ENCODE data around the gene SEMA3C. TPM values are rescaled to one million over a fixed set of nuclear protein-coding genes. Genes with fewer than 3 reads are reported as not detected.

The SEMA3C gene
- total RNA-seq, 2 donors from 2014 or later, result 0.09 to 0.15 TPM

DNA sequence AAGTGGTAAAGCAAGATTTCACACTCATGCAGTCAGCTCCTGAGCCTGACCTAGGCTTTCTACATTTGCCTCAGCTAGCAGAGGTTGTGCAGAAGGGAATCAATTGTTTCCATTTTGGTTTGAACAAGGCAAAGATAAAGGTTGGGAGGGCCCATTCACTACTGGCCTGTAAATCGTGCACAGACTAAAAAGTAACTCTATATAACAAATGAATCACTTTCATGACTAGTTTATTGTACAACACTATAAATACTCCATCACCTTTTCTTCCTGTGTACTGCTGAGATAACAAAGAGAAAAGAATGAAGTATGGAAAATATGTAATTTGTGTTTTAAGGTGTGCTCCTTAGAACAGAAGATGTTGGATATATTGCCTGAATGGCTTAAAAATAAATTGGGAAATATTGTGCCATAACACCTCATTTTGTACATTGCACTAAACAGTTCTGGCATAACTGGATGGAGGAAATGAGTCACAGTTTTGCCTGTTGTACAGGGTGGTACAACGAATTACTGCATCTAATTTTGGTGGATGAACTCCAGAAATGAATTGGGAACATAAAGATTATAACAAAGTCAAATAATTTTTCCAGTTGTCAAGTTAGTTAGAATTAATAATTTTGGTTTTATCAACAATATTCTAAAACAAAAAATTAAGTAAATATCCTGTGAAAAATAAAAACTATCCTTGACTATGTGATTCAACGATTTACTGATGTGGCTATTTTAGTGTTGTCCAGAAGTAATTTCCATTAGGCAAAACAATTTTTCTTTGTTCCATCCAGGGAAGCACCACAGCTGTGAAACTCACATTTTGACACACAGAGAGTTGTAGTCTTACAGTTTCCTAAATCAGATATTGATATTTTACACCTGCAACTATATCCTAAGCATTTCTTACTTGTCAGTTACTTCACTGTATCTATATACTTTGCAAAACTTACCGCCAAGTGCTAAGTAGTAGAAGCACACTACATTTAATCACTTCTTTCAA, 18.0 kb downstream of the SEMA3C start:
- DNase-seq, result no peak
- WGBS, 2 experiments (ENCODE audit: insufficient coverage in 1 of 2, insufficient read length in 1 of 2), result 84% methylated on average over 4 of the region's 4 CpGs; no CpG with 5 or more reads in 1 of the 2 experiments
- Histone ChIP-seq H3K9ac (ENCODE audit: extremely low read depth, low read length, poor library complexity, severe bottlenecking) (no peak overlapping the region), H3K27ac (ENCODE audit: low read depth, low read length) (no peak overlapping the region), H3K4me3 (ENCODE audit: low read length) (no peak overlapping the region), H3K9me3 (ENCODE audit: control insufficient read depth, low read length) (peaks cover 11% of the 10 kb centered on the region), H3K36me3 (ENCODE audit: control insufficient read depth, insufficient read depth, low read length) (no peaks in the 10 kb centered on the region), H3K4me1 (ENCODE audit: control insufficient read depth, insufficient read depth, low read length) (peaks cover 4% of the 10 kb centered on the region), H3K27me3 (ENCODE audit: control insufficient read depth, insufficient read depth, low read length, poor library complexity, severe bottlenecking) (no peaks in the 10 kb centered on the region)
- Mint-ChIP-seq H3K4me1 (no peaks in the 10 kb centered on the region), H3K27me3 (ENCODE audit: insufficient read depth) (no peaks in the 10 kb centered on the region), H3K27ac (no peak overlapping the region), H3K9me3 (peaks cover 2% of the 10 kb centered on the region), H3K36me3 (ENCODE audit: low read depth) (no peaks in the 10 kb centered on the region), H3K4me3 (no peak overlapping the region)
- TF ChIP-seq, protein P1, sequence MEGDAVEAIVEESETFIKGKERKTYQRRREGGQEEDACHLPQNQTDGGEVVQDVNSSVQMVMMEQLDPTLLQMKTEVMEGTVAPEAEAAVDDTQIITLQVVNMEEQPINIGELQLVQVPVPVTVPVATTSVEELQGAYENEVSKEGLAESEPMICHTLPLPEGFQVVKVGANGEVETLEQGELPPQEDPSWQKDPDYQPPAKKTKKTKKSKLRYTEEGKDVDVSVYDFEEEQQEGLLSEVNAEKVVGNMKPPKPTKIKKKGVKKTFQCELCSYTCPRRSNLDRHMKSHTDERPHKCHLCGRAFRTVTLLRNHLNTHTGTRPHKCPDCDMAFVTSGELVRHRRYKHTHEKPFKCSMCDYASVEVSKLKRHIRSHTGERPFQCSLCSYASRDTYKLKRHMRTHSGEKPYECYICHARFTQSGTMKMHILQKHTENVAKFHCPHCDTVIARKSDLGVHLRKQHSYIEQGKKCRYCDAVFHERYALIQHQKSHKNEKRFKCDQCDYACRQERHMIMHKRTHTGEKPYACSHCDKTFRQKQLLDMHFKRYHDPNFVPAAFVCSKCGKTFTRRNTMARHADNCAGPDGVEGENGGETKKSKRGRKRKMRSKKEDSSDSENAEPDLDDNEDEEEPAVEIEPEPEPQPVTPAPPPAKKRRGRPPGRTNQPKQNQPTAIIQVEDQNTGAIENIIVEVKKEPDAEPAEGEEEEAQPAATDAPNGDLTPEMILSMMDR (conservative IDR thresholded peaks at IDR 0.05), result no peak

DNA sequence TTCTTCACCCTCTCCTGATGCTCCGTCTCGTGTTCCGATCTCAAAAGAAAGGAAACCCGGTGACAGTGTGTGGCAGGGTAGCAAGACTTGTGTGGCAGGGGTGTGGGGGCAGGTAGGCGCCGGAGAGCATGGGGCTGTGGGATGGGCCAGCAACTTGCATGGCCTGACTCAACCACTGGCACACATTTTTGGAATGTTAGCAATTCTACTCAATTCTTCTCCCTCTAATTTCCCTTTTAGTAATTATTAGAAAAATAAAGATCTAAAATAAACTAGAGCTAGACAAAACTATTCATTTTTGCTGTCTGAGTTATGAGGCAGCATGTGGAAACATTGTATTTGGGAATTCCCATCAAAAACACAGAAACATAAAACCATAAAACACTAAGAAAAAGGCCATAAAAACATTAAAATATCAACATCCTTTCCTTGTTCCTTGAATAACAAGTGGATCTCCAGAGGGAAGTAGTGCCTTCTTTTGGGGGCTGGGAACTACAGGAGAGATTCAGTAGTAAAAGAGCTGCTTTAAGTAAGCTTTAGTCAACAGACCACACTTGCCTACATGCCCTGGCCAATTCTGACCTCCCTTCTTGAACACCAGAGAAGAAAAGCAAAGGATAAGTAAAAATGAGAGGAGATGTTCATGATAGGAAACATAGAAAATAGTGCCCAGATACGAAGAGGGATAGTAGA, 21.8 kb downstream of the SEMA3C start:
- TF ChIP-seq, protein P1 (conservative IDR thresholded peaks at IDR 0.05), result no peak
- no peaks in the 10 kb centered on the region for H3K36me3 ChIP-seq (ENCODE audit: control insufficient read depth, insufficient read depth, low read length)
- H3K27ac Mint-ChIP-seq, result no peak overlapping the region
- H3K27me3 ChIP-seq (ENCODE audit: control insufficient read depth, insufficient read depth, low read length, poor library complexity, severe bottlenecking), result no peaks in the 10 kb centered on the region
- no peaks in the 10 kb centered on the region for H3K4me1 Mint-ChIP-seq
- peaks cover 11% of the 10 kb centered on the region for H3K9me3 ChIP-seq (ENCODE audit: control insufficient read depth, low read length)
- no peaks in the 10 kb centered on the region for H3K27me3 Mint-ChIP-seq (ENCODE audit: insufficient read depth)
- peaks cover 2% of the 10 kb centered on the region for H3K9me3 Mint-ChIP-seq
- DNase-seq, result no peak
- no peak overlapping the region for H3K27ac ChIP-seq (ENCODE audit: low read depth, low read length)
- WGBS, 2 experiments (ENCODE audit: insufficient coverage in 1 of 2, insufficient read length in 1 of 2), result 83 to 94% methylated on average over 1 to 7 of the region's 7 CpGs
- no peaks in the 10 kb centered on the region for H3K36me3 Mint-ChIP-seq (ENCODE audit: low read depth)
- no peak overlapping the region for H3K9ac ChIP-seq (ENCODE audit: extremely low read depth, low read length, poor library complexity, severe bottlenecking)
- no peaks in the 10 kb centered on the region for H3K4me1 ChIP-seq (ENCODE audit: control insufficient read depth, insufficient read depth, low read length)
- no peak overlapping the region for H3K4me3 Mint-ChIP-seq
- H3K4me3 ChIP-seq (ENCODE audit: low read length), result no peak overlapping the region

DNA sequence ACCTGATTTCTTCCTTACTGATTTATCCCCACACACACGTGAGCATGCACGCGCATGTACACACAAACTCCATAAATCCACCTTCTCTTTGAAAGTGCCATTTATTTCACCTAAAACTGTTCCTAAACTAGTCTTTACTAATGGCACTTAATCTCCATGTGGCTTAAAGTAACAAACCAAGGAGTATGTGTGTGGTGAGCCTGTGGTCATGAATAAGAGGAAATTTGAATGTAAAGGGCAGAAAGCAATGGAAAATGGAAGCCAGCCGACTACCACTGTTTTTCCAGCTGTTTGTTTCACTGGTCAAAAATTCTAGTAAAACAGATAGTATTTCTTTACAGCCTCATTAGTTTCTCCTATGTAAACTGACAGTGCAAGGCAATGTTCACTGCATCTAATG, 23.8 kb downstream of the SEMA3C start:
- Histone ChIP-seq H3K9me3 (ENCODE audit: control insufficient read depth, low read length) (peaks cover 11% of the 10 kb centered on the region), H3K4me1 (ENCODE audit: control insufficient read depth, insufficient read depth, low read length) (no peaks in the 10 kb centered on the region), H3K27me3 (ENCODE audit: control insufficient read depth, insufficient read depth, low read length, poor library complexity, severe bottlenecking) (no peaks in the 10 kb centered on the region), H3K27ac (ENCODE audit: low read depth, low read length) (no peak overlapping the region), H3K4me3 (ENCODE audit: low read length) (no peak overlapping the region), H3K36me3 (ENCODE audit: control insufficient read depth, insufficient read depth, low read length) (no peaks in the 10 kb centered on the region), H3K9ac (ENCODE audit: extremely low read depth, low read length, poor library complexity, severe bottlenecking) (no peak overlapping the region)
- no peak overlapping the region for H3K4me3 Mint-ChIP-seq
- TF ChIP-seq, protein P1 (conservative IDR thresholded peaks at IDR 0.05), result no peak
- no peaks in the 10 kb centered on the region for H3K27me3 Mint-ChIP-seq (ENCODE audit: insufficient read depth)
- DNase-seq, result no peak
- H3K27ac Mint-ChIP-seq, result no peak overlapping the region
- WGBS, 2 experiments (ENCODE audit: insufficient coverage in 1 of 2, insufficient read length in 1 of 2), result 94% methylated on average over 4 of the region's 4 CpGs; no CpG with 5 or more reads in 1 of the 2 experiments
- peaks cover under 1% of the 10 kb centered on the region for H3K9me3 Mint-ChIP-seq
- H3K4me1 Mint-ChIP-seq, result no peaks in the 10 kb centered on the region
- H3K36me3 Mint-ChIP-seq (ENCODE audit: low read depth), result no peaks in the 10 kb centered on the region
